ENCODE results near the gene PLEKHM3.

DNA sequence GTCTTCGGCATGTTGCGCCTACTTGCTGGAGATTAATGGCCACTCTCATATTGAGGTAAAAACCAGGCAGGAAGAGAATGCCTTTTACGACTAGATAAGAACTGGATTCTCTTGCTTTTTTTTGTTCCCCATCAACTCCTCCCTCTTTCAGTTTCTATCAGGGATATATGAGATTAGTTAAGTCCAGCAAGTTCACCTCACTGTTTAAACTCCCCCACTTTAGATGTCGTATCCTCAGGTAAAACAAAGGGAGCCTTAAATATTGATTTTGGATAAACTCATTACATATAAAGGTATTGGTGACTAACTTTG is 98.4 kb downstream of the PLEKHM3 start:
- no peak for TF ChIP-seq POLR2A (IDR thresholded peaks at IDR 0.05; ENCODE audit: low read depth, low read length)
- no peak for TF ChIP-seq POLR2AphosphoS5 (IDR thresholded peaks at IDR 0.05; ENCODE audit: low read depth, low read length)
- TF ChIP-seq TAF1 (IDR thresholded peaks at IDR 0.05; ENCODE audit: low read depth, low read length) = no peak

Data from GM12891 (cell line).